OCI-LY7 (cell line): ENCODE results near the gene ZBTB8OS.

Experiments
- EZH2phosphoT487 ChIP-seq: fragments of 200-600 bp; sonication (generic); IDR thresholded peaks from 2 replicates; pipeline ENCODE4 v1.6.1; 2018; ENCODE audit warnings: low read depth, borderline replicate concordance, mild to moderate bottlenecking, mixed run types, antibody characterized with exemption, low read length, moderate library complexity, mixed read lengths
- TF ChIP-seq, protein P1 (sequence below): fragments of 200-600 bp; sonication (generic); conservative IDR thresholded peaks from 2 replicates; pipeline ENCODE4 v1.5.1; 2014; ENCODE audit warnings: mild to moderate bottlenecking, antibody characterized with exemption, low read length, moderate library complexity, mixed read lengths

DNA sequence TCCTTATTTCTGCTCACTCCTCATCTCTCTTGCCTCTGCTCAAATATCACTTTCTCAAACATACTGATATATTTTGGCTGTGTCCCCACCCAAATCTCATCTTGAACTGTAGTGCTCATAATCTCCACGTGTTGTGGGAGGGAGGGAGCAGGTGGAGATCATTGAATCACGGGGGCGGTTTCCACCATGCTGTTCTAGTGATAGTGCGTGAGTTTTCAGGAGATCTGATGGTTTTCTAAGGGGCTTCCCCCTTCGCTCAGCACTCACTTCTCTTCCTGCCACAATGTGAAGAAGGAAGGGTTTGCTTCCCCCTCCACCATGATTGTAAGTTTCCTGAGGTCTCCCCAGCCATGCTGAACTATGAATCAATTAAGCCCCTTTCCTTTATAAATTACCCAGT, 26.6 kb downstream of the ZBTB8OS start:
- TF ChIP-seq, protein P1, sequence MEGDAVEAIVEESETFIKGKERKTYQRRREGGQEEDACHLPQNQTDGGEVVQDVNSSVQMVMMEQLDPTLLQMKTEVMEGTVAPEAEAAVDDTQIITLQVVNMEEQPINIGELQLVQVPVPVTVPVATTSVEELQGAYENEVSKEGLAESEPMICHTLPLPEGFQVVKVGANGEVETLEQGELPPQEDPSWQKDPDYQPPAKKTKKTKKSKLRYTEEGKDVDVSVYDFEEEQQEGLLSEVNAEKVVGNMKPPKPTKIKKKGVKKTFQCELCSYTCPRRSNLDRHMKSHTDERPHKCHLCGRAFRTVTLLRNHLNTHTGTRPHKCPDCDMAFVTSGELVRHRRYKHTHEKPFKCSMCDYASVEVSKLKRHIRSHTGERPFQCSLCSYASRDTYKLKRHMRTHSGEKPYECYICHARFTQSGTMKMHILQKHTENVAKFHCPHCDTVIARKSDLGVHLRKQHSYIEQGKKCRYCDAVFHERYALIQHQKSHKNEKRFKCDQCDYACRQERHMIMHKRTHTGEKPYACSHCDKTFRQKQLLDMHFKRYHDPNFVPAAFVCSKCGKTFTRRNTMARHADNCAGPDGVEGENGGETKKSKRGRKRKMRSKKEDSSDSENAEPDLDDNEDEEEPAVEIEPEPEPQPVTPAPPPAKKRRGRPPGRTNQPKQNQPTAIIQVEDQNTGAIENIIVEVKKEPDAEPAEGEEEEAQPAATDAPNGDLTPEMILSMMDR, result no peak
- TF ChIP-seq EZH2phosphoT487, result no peak
